ENCODE data around the gene GRB2.

Gene GRB2

GRCh38 chr17:75345514-75346167 lies 59.8 kb downstream of the GRB2 start:
- peak overlapping the region; percentile 51 for H3K4me3 ChIP-seq (ENCODE audit: insufficient read depth, low read length, poor library complexity, severe bottlenecking)
- no peaks in the 10 kb centered on the region for H3K36me3 ChIP-seq (ENCODE audit: low read length)
- H3F3A ChIP-seq (ENCODE audit: insufficient read depth) = peaks cover 83% of the 10 kb centered on the region
- H3K9me3 ChIP-seq (ENCODE audit: insufficient read depth, low read length) = no peaks in the 10 kb centered on the region
- TF ChIP-seq EZH2phosphoT487 (conservative IDR thresholded peaks at IDR 0.05; ENCODE audit: low read length) = no peak
- TF ChIP-seq, protein P1, sequence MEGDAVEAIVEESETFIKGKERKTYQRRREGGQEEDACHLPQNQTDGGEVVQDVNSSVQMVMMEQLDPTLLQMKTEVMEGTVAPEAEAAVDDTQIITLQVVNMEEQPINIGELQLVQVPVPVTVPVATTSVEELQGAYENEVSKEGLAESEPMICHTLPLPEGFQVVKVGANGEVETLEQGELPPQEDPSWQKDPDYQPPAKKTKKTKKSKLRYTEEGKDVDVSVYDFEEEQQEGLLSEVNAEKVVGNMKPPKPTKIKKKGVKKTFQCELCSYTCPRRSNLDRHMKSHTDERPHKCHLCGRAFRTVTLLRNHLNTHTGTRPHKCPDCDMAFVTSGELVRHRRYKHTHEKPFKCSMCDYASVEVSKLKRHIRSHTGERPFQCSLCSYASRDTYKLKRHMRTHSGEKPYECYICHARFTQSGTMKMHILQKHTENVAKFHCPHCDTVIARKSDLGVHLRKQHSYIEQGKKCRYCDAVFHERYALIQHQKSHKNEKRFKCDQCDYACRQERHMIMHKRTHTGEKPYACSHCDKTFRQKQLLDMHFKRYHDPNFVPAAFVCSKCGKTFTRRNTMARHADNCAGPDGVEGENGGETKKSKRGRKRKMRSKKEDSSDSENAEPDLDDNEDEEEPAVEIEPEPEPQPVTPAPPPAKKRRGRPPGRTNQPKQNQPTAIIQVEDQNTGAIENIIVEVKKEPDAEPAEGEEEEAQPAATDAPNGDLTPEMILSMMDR (IDR thresholded peaks at IDR 0.05; ENCODE audit: insufficient read depth, low read length, poor library complexity, severe bottlenecking) = no peak
- H3K27ac ChIP-seq (ENCODE audit: low read depth, low read length) = peak overlapping the region; percentile 99
- peaks cover 92% of the 10 kb centered on the region for H3K79me2 ChIP-seq (ENCODE audit: insufficient read depth, low read length)
- H3K27me3 ChIP-seq (ENCODE audit: low read length) = no peaks in the 10 kb centered on the region
- no peak overlapping the region for H2AFZ ChIP-seq (ENCODE audit: low read depth, low read length, severe bottlenecking)
- H3K9me2 ChIP-seq (replicated peaks; ENCODE audit: insufficient read depth, low read length) = no peaks in the 10 kb centered on the region
- H3K4me2 ChIP-seq (ENCODE audit: low read depth, low read length, poor library complexity, severe bottlenecking) = peak overlapping the region; percentile 100
- peaks cover 4% of the 10 kb centered on the region; the same call in 1 of the 2 replicates for H4K20me1 ChIP-seq (ENCODE audit: low read depth, low read length)
- H3K9ac ChIP-seq (ENCODE audit: low read length) = peak overlapping the region; percentile 63

GRCh38 chr17:75344666-75345065 lies 60.8 kb downstream of the GRB2 start:
- Histone ChIP-seq H3K27me3 (ENCODE audit: low read length) (no peaks in the 10 kb centered on the region), H3K79me2 (ENCODE audit: insufficient read depth, low read length) (peaks cover 92% of the 10 kb centered on the region), H3K9me2 (replicated peaks; ENCODE audit: insufficient read depth, low read length) (no peaks in the 10 kb centered on the region), H3K9me3 (ENCODE audit: insufficient read depth, low read length) (no peaks in the 10 kb centered on the region), H3K9ac (ENCODE audit: low read length) (peak overlapping the region; percentile 43), H4K20me1 (ENCODE audit: low read depth, low read length) (peaks cover 4% of the 10 kb centered on the region; the same call in 1 of the 2 replicates), H3K4me3 (ENCODE audit: insufficient read depth, low read length, poor library complexity, severe bottlenecking) (no peak overlapping the region), H2AFZ (ENCODE audit: low read depth, low read length, severe bottlenecking) (no peak overlapping the region), H3K27ac (ENCODE audit: low read depth, low read length) (peak overlapping the region; percentile 99), H3K36me3 (ENCODE audit: low read length) (no peaks in the 10 kb centered on the region), H3F3A (ENCODE audit: insufficient read depth) (peaks cover 86% of the 10 kb centered on the region), H3K4me2 (ENCODE audit: low read depth, low read length, poor library complexity, severe bottlenecking) (peak overlapping the region; percentile 100)
- no peak for TF ChIP-seq EZH2phosphoT487 (conservative IDR thresholded peaks at IDR 0.05; ENCODE audit: low read length)
- TF ChIP-seq, protein P1 (IDR thresholded peaks at IDR 0.05; ENCODE audit: insufficient read depth, low read length, poor library complexity, severe bottlenecking) = no peak

DNA sequence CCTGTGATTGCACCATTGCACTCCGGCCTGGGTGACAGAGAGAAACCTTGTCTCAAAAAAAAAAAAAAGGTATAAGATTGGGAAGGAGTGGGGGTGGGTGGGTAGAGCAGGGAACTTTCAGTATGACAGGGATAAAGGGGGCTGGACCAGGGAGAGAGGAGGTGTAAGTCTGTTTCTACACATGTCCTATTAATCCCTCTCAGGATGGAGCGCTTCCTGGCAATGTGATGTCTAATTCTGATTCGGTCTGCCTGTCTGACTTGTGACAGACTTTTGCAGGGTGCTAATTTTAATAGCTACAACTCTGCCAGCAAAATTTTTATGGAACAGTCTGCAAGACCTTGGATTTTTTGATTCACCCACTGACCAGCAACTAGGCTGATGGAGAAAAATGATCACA lies 62.5 kb downstream of the GRB2 start:
- Histone ChIP-seq H3K9me3 (ENCODE audit: insufficient read depth, low read length) (no peaks in the 10 kb centered on the region), H3K36me3 (ENCODE audit: low read length) (no peaks in the 10 kb centered on the region), H2AFZ (ENCODE audit: low read depth, low read length, severe bottlenecking) (no peak overlapping the region), H3K27ac (ENCODE audit: low read depth, low read length) (peak overlapping the region; percentile 99), H4K20me1 (ENCODE audit: low read depth, low read length) (no peaks in the 10 kb centered on the region), H3K9ac (ENCODE audit: low read length) (no peak overlapping the region), H3K4me3 (ENCODE audit: insufficient read depth, low read length, poor library complexity, severe bottlenecking) (no peak overlapping the region), H3F3A (ENCODE audit: insufficient read depth) (peaks cover 78% of the 10 kb centered on the region), H3K4me2 (ENCODE audit: low read depth, low read length, poor library complexity, severe bottlenecking) (peak overlapping the region; percentile 100), H3K79me2 (ENCODE audit: insufficient read depth, low read length) (peaks cover 90% of the 10 kb centered on the region), H3K9me2 (replicated peaks; ENCODE audit: insufficient read depth, low read length) (no peaks in the 10 kb centered on the region), H3K27me3 (ENCODE audit: low read length) (no peaks in the 10 kb centered on the region)
- no peak for TF ChIP-seq EZH2phosphoT487 (conservative IDR thresholded peaks at IDR 0.05; ENCODE audit: low read length)
- TF ChIP-seq, protein P1 (IDR thresholded peaks at IDR 0.05; ENCODE audit: insufficient read depth, low read length, poor library complexity, severe bottlenecking) = no peak

All from SU-DHL-6 (cell line).